UCSD-AML1 (cell line): ENCODE results near the gene SLC25A27.

Experiments used
- DNase-seq: peaks from one replicate; lab custom pipeline; 2025; ENCODE audit not compliant: unreplicated experiment; lab: John Stamatoyannopoulos, UW

Gene SLC25A27

GRCh38 chr6:46706464-46706863, 53.7 kb downstream of the SLC25A27 start:
- DNase-seq = no peak

GRCh38 chr6:46711491-46711890, 58.7 kb downstream of the SLC25A27 start:
- no peak for DNase-seq

GRCh38 chr6:46715141-46715540, 62.4 kb downstream of the SLC25A27 start:
- no peak for DNase-seq

GRCh38 chr6:46719099-46719498, 66.3 kb downstream of the SLC25A27 start:
- DNase-seq = no peak

GRCh38 chr6:46720401-46720800, 67.6 kb downstream of the SLC25A27 start:
- no peak for DNase-seq
